LNCAP (cell line): ENCODE results near the gene OGG1.
A peak's percentile ranks its signal among the peaks of the same experiment; 100 is the strongest.

ENCODE experiments used
- TF ChIP-seq, protein P1 (sequence below): fragments of 450-650 bp; IDR thresholded peaks from 2 replicates; pipeline ENCODE4 v1.5.1; 2017; ENCODE audit warnings: mild to moderate bottlenecking

Gene OGG1

DNA sequence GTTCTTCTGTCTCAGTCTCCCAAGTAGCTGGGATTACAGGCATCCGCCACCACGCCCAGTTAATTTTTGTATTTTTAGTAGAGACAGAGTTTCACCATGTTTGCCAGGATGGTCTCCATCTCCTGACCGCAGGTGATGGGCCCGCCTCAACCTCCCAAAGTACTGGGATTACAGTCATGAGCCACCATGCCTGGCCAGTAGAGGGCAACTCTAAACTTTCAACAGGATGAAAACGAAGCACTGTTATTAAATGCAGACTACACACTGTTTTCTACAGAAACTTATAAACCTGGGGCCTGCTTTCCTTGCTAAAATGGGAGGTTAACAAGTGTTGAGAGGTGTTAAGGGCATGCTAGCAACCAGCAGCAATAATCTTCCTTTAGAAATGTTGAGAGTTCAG is 50.8 kb downstream of the OGG1 start:
- TF ChIP-seq, protein P1, sequence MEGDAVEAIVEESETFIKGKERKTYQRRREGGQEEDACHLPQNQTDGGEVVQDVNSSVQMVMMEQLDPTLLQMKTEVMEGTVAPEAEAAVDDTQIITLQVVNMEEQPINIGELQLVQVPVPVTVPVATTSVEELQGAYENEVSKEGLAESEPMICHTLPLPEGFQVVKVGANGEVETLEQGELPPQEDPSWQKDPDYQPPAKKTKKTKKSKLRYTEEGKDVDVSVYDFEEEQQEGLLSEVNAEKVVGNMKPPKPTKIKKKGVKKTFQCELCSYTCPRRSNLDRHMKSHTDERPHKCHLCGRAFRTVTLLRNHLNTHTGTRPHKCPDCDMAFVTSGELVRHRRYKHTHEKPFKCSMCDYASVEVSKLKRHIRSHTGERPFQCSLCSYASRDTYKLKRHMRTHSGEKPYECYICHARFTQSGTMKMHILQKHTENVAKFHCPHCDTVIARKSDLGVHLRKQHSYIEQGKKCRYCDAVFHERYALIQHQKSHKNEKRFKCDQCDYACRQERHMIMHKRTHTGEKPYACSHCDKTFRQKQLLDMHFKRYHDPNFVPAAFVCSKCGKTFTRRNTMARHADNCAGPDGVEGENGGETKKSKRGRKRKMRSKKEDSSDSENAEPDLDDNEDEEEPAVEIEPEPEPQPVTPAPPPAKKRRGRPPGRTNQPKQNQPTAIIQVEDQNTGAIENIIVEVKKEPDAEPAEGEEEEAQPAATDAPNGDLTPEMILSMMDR = peak; percentile 45; the same call in 1 of the 2 replicates

- TF ChIP-seq, protein P1 = no peak
These were observed 53.7 kb downstream of the OGG1 start for GRCh38 chr3:9803494-9803893.

DNA sequence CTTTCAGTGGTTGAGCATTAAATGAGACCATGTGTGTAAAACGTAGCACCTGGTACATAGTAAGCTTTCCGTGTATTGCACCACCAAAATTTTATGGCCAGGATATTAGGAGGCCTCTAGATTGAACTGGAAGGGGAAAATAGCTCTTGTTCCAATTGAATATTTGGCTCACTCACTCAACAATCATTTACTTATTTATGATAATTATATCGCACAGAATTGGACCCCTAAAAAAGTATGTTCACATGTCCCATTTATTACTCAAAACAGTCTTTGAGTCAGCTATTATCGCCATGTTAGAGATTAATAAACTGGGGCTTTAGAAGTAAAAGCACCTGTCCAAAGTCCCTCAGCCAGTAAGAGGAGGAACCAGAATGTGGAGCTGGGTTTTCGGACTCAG is 55.2 kb downstream of the OGG1 start:
- TF ChIP-seq, protein P1 = no peak

DNA sequence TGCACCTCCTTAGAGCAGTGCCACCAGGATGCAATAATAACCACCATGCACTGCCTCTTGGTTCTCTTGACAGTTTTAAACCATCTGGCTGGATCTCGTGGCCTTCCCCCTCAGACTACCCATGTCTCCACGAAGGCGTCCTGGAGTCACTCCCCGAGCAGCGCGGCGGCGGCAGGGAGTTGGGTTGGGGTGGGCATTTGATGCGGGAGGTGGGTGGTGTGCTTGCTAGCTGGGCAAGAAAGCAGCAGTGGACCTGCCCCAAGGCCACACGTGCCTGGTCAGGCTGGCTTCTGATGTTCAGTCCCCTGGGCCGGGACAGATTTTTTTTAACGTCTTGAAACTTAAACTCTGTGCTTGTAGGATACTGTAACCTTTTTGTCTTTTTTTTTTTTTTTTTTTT is 56.4 kb downstream of the OGG1 start:
- TF ChIP-seq, protein P1 = no peak
